GM21786 (cell line): ENCODE results near the gene DYRK3.

ENCODE experiments used
- ATAC-seq: cut with Tn5 transposase; IDR thresholded peaks from one replicate; pipeline ENCODE4 v1.9.1; 2021; ENCODE audit not compliant: unreplicated experiment

The DYRK3 gene

DNA sequence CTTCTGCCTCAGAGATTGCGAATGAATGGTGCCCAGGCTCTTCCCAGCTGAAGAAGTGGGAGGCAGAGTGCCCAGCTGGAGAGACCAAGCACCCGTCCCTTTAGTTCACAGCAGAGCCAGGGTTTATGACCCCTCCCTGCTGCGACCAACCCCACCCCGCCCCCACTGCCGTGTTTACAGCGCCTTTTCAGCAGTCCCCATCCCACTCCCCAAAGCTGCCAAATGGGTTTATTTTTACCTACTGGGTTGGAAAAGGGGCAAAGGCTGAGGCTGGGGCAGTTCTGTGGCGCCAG is 23.6 kb downstream of the DYRK3 start:
- ATAC-seq: no peak

DNA sequence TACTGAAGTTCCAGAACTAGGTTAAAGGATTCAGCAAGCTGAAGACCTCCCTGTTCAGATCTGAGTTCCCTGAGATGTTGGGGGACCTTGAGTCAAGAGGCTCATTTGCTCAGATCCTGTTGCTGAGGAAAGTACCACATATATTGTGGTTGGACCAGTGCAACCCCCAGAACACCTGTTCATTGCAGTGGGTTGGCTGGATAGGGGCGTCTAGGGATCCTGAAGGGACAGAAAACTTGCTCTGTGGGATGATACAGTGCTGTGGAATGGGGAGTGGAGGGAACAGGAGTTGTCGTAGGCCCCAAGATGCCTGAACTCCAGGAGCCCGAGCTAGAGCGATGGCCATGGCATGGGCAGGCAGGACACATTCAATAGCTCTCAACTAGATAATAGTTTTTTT is 24.8 kb downstream of the DYRK3 start:
- no peak for ATAC-seq

- no peak for ATAC-seq
These were observed 26.0 kb downstream of the DYRK3 start for GRCh38 chr1:206661161-206661820.

GRCh38 chr1:206662396-206663092 is 27.2 kb downstream of the DYRK3 start:
- ATAC-seq: no peak

DNA sequence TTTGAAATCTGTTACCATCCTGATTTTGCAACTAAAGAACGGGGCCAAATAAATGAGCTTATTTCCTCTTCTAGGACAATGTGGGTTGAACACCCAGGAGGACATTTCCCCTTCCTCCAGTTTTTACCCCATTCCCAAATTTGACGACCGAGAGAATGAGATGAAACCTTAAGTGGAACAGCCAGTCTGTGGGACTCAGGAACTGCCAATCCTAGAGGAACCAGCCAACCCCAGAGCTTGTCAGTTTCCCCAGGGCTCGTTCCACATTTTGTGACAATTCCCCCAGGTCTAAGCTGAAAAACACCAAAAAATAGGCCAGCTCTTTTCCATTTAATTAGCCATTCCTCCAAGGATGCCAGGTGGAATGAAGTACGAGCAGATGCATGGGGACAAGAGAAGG is 28.0 kb downstream of the DYRK3 start:
- no peak for ATAC-seq

- peak; percentile 60 for ATAC-seq
These were observed 28.7 kb downstream of the DYRK3 start for GRCh38 chr1:206663832-206664652.

- no peak for ATAC-seq
These were observed 29.4 kb downstream of the DYRK3 start for GRCh38 chr1:206664740-206665139.

DNA sequence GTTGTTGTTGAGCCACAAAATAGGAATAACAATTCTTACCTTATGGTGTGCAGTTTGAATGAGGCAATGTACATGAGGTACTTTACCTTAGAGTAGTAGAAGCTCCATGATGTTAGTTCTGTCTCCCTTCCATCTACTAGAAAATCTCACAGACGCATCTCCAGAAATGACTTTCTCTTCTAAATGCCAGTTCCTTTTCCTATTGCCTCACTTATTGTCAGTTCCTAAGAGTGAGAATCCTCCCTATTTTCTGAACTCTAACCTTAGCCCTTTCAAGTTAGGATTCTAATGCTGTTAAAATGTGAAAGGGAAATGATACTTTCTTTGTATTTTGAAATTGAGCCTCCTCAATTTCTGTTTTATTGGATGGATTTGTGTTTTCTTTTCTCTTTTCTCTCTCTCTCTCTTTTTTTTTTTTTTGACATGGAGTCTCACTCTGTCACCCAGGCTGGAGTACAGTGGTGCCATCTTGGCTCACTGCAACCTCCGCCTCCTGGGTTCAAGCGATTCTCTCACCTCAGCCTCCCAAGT is 30.8 kb downstream of the DYRK3 start:
- no peak for ATAC-seq

GRCh38 chr1:206666954-206667665 is 31.8 kb downstream of the DYRK3 start:
- no peak for ATAC-seq

- no peak for ATAC-seq
These were observed 33.0 kb downstream of the DYRK3 start for GRCh38 chr1:206668351-206668750.

DNA sequence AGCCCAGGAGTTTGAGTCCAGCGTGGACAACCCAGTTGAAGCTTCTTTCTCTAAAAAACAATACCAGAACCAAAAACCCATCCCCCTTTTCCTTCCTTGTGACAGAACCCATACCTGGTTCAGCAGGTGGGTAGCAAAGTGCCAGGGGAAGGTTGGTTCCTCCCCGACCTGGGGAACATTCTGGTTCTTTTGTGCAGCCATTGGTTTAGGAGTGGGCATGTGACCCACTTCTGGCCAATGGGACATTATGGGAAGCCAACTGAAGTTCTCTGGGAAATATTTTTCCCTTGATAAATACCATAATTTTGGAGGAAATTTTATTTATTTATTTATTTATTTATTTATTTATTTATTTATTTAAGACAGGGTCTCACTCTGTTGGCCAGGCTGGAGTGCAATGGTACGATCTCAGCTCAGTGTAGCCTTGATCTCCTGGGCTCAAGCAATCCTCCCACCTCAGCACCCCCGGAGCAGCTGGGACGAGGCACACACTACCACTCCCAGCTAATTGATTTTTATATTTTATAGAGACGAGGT is 33.6 kb downstream of the DYRK3 start:
- ATAC-seq: no peak

DNA sequence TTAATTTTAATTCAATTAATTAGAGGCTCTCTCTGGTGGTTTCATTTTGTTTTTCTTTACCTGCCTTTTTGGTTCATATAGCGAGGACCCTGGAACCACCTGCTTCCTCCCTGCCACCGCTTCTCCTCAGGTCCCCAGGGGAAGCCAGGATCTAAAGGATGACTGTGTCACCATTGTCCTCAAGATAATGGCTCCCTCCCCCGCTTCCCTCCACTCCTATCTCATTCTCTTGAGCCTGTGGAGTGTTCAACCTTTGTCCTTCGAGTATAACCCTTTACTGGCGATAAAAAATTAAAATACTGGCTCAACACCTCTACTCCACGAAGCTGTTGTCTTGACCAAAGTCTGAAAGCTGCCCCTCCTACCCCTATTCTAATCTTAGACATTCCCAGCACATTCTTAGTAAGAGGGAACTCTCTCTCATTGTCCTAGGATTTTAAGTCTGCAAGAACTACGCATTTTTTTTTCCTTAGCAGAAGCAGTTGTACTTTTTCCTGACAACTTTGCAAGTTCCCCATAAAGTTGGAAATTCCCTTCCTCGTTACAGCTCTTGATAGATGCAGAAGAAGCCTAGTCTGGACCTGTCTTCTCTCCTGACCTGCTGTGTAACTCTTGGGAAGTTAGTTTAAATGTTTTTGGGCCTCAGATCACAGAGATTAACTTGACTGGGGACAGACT is 36.8 kb downstream of the DYRK3 start:
- ATAC-seq: no peak

GRCh38 chr1:206672844-206673758 is 37.8 kb downstream of the DYRK3 start:
- no peak for ATAC-seq

DNA sequence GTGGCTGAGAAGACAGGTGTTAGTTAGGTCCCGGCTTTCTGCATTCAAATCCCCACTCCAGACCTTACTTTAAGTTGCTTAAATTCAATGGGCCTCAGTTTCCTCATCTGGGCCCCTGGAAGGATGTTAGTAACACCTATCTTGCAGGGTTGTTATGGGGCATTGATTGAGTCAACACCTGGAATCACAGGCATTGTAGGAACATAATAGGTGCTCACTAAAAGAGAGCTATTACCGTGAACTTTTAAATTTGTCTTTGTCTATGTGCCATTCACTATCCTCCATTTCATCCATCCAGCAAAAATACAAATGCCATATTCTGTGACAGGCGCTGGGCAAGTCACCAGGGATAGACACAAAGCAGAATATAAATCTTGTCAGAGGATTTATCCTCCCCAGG is 38.9 kb downstream of the DYRK3 start:
- no peak for ATAC-seq

- ATAC-seq: no peak
These were observed 39.4 kb downstream of the DYRK3 start for GRCh38 chr1:206674745-206675175.

GRCh38 chr1:206676499-206676898 is 41.2 kb downstream of the DYRK3 start:
- no peak for ATAC-seq

- no peak for ATAC-seq
These were observed 43.2 kb downstream of the DYRK3 start for GRCh38 chr1:206678490-206678889.

- peak; percentile 84 for ATAC-seq
These were observed 44.4 kb downstream of the DYRK3 start for GRCh38 chr1:206679738-206680211.

DNA sequence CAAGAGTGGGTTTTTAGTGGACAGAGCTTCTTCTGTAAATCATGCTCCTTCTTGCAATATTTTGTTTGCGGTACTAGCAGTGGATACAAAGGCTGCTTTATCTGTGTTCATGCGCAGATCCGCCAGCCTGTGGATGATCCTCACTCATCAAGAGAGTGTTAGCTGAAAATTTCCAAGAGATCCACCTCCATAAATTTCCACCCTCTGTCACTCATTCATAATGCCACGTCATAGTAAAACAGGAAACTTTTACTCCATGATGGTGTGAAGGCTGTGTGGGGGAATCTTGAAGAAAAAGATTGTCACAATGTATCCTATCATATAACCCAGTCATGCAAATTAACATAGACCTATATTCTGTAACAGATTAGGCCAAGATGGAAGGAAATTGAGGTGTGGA is 44.9 kb downstream of the DYRK3 start:
- ATAC-seq: no peak
